Brain pericyte (primary cell): ENCODE data around the gene NFS1.
"Not testable (repeated sequence)": the region's sequence is repeated elsewhere in the genome, so short reads cannot be mapped to it uniquely, and the experiment has no call there.

ENCODE experiments used
- DNase-seq: peaks from one replicate; pipeline ENCODE4 v3.0.0-alpha.2; 2012; ENCODE audit warnings: low read depth, low spot score

The NFS1 gene

DNA sequence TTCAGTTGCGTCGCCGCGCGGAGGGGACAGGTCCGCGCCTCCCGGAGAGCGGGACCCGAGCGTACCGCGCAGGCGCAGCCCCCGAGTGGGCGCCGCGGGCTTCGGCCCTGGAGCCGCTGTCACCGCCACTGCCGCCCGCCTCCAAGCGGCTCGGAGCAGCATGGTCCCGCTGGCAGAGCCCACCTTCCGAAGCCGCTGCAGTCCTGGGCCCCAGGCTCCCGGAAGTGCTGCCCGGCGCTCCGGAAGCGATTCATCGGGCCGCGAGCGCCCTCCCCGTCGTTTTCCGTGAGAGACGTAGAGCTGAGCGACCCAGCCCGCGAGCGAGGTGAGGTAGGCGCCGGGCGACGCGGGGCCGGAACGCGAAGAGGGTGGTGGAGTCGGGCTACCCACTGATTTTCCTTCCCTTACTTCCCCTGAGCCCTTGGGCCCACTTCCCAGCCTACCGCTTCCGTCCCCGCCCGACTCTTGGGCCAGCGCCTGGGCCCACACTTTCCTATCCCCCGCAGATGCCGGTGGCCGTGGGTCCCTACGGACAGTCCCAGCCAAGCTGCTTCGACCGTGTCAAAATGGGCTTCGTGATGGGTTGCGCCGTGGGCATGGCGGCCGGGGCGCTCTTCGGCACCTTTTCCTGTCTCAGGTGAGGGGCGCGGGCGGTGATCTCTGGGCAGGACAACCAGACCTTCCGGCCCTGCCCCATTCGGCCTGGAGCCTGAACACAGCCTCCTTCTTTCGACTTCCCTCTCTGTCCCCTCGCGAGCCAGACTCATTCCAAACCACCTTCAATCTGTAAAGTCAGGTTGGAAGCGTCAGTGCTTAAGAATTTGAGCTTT lies at the start of gene NFS1, which contains the start of gene ROMO1:
NFS1 (minus strand) TSS at position 226 of the 830 bp plus-strand sequence; CDS start at position 162, 64 bp downstream.
ROMO1 (plus strand) TSS at position 279 of the 830 bp plus-strand sequence; CDS start at position 507, 228 bp downstream.
- peak; percentile 38 for DNase-seq

DNA sequence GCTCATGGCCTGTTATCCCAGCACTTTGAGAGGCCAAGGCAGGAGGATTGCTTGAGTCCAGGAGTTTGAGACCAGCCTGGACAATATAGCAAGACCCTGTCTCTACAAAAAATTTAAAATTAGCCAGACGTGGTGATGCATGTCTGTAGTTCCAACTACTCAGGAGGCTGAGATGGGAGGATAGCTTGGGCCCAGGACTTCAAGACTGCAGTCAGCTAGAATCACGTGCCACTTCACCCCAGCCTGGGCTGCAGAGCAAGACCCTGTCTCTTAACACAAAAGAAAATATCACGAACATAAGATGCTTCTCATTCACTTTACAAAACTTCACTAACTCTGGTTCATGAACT lies 45.3 kb upstream of the NFS1 start:
- DNase-seq, result not testable (repeated sequence)

DNA sequence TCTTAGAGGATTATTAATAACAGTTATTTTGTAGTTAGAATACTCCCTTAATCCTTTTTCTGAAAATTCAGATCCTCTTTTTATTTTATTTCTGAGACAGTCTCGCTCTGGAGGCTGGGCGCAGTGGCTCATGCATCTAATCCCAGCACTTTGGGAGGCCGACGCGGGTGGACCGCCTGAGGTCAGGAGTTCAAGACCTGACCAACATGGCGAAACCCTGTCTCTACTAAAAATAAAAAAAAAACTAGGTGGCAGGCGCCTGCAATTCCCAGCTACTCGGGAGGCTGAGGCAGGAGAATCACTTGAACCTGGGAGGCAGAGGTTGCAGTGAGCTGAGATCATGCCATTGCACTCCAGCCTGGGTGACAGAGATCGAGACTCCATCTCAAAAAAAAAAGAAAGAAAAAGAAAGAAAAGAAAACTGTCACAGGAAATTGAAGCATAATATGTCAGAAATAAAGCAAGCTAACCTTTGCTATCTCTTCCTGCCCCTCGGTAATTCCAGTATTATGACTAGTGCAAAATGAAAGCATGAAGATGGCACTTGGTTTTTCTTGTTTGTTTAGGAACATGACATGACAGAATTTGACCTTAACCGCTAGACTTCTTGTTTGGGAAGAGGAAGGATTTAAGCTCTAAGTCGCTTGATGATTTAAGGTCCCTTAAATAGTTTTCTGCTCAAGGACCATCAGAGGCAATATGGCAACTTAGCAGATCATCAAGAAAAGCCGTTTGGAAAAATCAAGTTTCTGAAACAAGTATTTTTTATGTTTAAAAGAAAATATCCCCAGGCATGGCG lies 44.7 kb upstream of the NFS1 start:
- DNase-seq, result no peak

DNA sequence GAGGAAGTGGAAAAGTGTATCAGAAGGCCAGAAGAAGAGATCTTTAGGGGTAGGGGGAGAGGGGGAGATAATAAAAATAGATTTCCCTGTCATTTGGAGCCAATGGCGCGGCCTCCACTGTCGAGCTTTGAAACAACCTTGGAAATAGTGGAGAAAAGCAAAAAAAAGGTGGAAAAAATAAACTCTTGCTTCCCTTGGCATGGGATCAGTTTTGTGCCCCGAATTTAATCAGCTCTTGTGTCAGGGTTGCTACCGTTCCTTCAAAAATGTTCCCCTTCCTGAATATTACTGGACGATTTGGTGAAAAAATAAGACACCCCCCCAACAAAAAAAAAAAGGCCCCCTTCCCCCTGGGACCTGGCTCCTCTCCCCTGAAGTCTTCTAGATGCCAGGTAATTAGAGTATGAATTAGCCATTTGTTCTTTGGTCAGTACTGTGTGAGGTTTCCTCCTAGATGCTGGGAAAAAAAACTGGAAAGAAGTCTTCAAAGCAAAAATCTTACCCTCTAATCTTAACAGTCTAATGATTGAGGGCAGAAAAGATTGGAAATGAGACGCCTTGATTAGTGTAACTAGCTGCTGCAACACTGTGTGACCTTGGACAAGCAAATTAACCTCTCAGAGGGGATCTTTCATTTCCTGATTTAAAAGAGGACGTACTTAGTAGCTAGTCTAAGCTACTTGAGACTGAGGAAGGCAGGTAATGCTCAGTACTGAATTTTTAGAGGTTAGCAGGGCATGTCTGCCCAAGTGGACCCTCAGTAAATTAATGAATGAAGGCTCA lies 43.8 kb upstream of the NFS1 start:
- DNase-seq, result no peak

DNA sequence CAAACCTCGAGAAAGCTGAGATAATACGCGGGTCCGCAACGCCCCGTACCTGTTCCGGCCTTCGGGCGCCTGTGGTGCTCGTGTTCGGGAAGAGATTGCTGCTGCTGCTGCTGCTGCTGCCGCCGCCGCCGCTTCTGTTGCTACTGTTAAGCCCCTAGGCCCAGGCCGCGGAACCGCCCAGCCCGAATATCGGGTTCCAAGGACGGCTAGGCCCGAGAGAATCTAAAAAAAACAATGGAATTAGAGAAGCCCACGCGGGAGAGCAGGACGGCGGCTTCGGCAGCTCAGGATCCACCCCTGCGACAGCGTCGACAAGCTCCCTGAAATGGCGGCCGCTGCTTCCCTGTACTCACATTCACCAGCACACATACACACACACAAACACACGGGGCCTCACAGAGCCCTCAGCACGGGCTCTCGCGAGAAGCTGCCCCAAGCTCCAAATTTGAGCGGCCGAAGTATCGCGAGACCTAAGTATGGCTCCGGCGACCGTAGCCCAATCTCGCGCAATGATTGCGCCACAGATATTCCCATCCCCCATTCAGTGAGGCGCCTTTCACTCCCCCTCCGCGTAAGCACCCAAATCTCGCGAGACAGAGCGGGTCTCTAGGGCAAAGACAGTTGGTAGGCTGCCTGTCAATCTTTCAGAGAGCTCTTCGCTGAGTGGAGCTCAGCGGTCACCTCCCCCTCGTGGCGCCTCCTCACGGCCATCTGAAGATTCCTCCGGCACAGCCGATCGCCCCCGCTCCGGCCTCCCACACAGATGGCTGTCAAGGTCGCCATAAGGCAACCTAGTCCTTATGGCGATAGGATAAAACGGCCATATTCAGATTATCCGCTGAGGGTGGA lies 43.0 kb upstream of the NFS1 start, which contains the start of gene RBM39:
RBM39 (minus strand) TSS at position 369 of the 849 bp plus-strand sequence. CDS start 1,386 bp downstream, outside the sequence.
- peak; percentile 100 for DNase-seq

DNA sequence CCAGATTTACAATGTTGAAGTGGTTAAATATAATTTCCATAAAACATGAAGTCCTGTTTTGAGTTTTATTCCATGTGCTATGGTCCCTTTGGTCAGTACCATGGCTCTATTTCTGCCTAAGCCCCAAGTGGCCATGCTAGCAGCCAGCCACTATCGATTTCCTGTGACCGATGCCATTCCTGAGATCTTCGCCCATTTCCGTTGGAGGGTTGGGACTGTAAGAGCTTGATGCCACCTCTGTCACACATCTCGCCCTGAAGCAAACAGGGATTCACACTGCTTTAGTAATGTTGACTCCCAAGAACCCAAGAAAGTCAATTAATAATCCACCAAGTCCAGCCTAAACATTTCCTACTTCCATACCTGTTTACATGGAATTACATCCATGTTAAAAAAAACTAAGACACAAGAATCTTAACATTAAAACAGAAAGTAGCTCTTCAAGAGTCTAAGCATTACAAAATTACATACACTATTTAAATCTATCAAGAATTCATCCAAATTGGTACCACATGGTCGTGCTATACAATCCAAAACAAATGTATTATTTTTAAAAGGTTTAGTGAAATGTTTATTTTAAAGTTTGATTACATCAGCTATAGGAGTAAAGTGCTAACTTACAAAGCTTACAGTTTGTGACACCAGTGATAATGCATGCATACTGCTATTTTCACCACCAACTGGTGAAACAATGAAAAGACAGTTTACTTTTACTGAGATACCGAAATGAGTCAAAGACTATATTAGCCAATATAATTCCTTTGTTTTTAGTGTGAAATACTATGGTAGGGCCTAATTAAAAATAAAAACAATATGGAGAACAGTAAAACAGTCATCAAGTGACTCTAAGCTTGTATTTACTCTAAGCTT lies 40.4 kb upstream of the NFS1 start:
- no peak for DNase-seq

DNA sequence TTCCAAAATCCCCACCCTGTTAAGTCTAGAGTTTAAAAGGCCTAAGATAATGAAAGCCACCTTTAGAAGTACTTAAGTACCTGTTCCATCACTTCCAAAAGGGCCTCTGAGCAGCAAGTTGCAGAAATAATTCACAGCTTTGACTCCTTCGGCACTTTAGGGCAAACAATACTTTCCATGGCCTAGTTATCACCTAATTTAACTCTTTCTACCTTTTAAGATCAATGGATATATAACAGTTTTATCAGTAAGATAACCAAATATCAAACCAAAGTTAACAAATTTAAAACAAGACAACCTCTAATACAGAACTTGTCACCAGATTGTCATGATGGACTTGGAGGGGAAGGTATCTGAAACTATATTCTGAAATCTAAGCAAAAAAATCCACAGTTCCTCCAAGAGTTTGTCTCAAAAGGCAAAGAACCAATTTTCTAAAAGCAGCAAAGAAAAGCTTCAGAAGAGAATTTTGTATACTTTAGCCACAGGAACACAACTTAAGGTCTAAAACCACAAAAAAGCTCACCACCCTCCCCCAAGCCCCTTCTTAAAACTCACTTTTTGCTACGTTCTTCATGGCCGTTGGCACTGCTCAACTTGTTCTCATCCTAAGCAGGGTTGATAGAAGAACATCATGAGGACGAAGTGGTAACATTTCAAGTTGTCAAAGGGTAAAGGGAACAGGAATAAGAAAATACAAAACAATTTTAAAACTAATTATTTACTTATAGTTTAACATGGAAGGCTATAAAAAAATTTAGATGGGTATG lies 39.4 kb upstream of the NFS1 start:
- DNase-seq, result no peak

DNA sequence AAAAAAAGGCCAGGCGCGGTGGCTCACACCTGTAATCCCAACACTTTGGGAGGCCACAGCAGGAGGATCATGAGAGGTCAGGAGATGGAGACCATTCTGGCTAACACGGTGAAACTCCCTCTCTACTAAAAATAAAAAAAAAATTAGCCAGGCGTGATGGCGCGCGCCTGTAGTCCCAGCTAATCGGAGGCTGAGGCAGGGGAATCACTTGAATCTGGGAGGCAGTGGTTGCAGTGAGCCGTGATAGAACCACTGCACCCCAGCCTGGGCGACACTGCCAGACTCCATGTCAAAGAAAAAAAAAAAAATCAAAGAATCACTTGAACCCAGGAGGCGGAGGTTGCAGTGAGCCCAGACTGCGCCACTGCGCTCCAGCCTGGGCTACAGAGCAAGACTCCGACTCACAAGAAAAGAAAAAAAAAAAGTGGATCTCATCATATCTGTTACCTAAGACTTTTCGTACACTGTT lies 38.7 kb upstream of the NFS1 start:
- no peak for DNase-seq

DNA sequence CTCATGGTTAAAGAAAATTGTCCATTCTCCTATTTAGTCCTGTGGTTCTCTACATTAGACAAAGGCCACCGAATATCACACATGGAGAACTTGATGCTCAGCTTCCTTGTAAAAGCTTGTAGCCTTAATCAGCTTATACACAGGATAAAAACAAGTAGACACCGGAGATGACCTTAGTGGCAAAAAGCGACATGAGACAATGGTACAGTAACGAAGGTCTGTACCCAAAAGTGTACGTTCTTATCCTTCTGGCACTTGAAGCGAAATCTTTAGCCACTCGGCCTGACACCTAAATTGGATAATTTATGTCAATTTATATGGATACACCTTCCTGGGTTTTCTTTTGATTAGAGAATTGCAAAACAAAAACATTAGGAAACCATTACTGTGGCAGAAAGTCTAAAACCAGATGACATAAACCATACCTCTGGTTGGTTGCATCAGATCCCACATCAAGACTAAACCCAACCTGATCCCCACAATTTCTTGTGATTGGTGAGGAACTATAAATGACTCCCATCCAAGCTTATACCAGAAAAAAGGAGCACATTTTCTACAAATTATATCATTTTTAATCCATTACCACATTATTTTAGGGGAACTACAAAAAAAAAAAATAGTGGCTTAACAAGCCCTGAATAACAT lies 36.8 kb upstream of the NFS1 start:
- DNase-seq, result no peak

DNA sequence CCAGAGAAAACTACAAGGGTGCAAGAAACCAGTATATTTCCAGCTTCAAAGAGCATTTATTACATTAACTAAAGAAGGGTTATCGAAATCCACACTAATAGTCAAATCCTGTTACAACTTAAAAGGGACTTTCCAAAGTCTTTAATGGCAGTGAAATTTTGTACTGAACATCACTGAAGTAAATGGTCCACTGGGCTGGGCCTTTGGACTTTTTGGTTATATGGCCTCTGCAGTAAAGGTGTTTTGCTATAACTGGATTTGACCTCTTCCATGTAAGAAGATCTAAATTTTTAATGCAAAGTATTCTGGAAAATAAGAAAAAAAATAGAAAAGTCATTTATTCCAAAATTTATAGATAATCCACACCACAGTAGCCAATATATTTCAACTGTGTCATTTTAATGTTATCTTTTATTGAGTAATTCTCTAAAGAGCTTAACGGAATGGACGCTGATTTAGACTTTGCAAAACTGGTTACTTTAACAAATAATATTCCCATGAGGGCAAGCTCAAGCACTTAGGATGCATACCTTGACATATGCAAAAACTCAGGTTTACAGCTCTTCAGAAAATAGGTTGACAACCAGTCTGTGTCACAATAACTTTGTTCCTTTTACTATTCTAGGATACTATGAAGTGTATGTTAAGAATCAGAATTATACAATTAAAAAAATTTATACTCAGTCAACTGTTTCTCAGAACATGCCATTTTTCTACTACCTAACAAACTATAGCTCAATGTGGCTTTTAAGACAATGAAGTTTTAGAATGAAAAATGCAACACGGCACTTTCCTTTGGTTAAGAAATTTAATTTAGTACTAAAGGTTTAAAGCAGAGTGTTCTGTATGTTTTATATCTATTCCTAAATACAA lies 35.9 kb upstream of the NFS1 start:
- no peak for DNase-seq

DNA sequence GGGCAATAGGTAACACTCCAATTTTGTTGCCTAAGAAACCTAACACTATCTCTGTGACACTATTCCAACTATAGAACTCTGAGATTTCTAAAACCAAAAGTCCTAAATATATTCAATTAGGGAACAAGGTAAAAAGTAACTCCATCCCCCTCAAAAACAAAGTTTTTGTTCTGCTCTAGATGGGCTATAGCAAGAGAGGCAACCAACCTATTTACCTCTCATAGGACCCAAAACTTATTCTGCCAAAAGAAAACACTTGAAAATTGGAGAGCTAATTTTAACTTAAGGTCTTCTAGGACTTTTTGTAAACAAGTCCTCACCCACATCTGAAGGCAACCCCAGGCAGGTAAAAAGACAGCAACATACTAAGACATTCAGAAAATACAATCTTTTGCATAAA lies 35.2 kb upstream of the NFS1 start:
- no peak for DNase-seq

DNA sequence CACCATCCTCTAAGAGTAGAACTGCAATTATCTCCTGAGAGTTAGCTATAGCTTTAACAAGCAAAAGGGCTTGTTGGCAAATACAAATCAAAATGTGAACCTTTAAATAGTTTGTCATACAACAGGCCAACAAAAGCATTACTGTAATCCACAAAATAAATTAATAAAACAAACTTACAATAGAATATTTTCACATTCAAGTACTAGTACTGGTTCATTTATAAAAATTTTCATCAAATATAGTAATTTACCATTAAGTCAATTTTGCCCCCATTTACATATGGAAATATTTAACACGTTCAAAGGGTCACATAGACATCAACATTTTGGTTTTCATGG lies 33.5 kb upstream of the NFS1 start:
- no peak for DNase-seq

DNA sequence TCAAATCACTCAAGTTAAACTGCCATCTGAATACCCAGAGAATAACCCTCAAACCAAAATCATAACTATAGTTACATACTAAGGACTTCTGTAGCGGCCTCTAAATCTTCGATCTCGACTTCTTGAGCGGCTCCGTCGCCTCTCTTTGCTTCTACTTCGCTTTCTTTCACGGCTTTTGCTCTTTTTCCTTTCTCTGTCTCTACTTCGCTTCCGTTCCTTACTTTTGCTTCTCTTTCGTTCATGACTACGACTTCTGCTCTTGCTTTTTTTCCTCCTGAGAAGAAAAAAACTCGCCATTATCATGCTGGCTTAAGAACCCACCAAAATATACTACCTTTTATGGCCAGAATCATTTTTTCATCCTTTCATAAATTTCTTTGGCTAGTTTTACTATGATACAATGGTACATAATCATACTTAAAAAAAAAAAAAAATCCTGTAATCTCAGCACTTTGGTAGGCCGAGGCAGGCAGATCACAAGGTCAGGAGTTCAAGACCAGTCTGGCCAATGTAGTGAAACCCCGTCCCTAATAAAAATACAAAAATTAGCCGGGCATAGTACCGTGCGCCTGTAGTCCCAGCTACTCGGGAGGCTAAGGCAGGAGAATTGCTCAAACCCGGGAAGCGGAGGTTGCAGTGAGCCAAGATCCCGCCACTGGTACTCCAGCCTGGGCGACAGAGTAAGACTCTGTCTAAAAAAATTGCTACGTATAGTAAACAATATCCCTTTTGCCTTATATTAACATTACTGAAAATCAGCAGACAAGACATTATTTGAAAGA lies 32.9 kb upstream of the NFS1 start:
- no peak for DNase-seq

DNA sequence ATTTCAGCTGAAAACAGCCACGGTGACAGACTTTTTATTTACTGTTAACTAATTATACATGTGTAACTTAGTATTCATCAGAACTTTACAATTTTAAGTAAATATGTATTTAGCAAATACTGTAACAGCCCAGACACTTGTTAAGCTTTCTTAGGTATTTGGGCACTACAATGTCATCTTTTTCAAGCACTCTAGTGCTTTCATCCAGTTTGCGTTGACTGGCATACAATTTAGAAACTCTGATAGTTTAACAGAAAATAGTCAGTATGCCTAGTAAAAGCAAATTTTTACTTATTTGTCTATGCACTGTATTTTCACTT lies 32.3 kb upstream of the NFS1 start:
- no peak for DNase-seq

DNA sequence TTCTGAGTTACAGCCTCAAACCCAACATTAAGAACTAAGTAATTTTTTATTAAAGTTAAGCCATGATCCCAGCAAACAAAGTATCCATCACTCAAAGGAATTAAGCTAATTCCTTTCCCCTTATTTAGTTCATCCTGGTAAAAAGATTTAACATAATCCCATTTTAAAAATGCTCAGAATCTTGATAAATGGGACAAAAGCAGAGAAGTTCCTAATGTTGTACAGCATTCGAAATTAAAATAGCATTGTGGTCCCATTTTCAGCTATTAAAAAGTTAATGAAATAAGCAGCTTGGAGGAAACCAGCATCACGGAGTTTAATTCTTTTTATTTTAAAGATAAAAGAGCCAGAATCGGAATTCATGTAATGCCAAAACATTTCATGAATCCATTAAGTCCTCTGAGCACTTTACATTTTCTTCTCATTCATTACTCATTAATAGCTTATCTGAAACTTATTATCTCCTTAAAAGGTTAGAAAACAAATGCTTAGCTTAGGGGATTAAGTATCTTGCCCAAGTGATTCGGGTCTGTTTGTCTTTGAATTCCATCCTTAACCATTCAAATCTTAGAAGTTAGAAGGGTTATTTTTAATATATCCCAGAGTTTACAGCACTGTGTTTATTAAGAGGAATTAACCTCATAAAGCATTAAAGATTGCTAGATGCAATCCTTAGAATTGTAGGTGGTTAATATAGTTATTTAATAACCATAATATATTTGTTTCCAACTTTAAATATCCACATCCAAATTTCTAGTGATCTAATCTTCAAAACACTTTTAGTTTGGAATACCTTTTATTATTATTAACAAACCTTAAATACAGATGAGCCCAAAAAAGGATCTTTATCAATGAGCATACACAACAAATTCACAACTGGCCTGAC lies 31.7 kb upstream of the NFS1 start:
- no peak for DNase-seq
